ENCODE measurements around the gene ANKRD37.

DNA sequence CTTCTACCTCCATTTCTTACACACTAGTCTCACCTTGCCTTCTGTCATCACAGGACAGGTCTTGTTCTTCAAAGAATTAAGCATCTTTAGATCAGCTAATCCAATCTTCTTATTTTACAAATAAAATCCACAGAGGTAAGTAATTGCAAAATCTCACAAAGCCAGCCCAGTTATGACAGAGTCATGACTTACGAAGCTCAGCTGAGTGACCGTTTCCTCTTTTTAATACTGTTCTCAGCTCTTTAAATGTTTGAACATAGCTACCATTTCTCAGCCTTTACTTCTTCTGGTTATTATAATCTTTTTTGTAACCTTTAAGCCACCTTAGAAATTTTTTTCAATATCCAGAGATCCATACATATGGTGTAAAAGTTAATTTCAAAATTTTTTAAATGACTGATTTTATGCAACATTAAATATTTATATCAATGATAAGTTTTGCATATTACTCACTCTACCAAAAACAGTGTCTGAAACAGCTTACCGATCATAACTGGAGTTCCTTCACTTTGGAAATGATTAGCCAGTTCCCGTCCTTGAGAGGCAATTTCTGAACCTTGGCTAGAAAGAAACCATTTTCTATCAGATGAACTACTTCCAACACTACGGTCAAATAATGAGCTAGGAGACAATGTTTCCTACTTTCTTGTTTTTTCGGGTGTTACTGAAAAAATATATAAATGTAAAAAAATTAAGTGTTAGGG is 8.8 kb downstream of the ANKRD37 start:
- TF ChIP-seq, protein P1, sequence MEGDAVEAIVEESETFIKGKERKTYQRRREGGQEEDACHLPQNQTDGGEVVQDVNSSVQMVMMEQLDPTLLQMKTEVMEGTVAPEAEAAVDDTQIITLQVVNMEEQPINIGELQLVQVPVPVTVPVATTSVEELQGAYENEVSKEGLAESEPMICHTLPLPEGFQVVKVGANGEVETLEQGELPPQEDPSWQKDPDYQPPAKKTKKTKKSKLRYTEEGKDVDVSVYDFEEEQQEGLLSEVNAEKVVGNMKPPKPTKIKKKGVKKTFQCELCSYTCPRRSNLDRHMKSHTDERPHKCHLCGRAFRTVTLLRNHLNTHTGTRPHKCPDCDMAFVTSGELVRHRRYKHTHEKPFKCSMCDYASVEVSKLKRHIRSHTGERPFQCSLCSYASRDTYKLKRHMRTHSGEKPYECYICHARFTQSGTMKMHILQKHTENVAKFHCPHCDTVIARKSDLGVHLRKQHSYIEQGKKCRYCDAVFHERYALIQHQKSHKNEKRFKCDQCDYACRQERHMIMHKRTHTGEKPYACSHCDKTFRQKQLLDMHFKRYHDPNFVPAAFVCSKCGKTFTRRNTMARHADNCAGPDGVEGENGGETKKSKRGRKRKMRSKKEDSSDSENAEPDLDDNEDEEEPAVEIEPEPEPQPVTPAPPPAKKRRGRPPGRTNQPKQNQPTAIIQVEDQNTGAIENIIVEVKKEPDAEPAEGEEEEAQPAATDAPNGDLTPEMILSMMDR (IDR thresholded peaks at IDR 0.05) = no peak
- no peak for TF ChIP-seq ZFX (IDR thresholded peaks at IDR 0.05; ENCODE audit: borderline replicate concordance)

Measured in 22Rv1 (cell line).